AML-193 (cell line): ENCODE measurements around the gene CDK11B.
"Not testable (repeated sequence)": the region's sequence is repeated elsewhere in the genome, so short reads cannot be mapped to it uniquely, and the experiment has no call there.

Experiments used
- DNase-seq, 2 experiments: peaks; one replicate each; lab custom pipeline; 2025; lab: John Stamatoyannopoulos, UW

CDK11B gene

GRCh38 chr1:1658583-1659549, at the start of gene CDK11B:
CDK11B (minus strand) TSS chr1:1659004; CDS start chr1:1657485, 1,519 bp downstream.
- peak; percentile 80 to 81 for DNase-seq

GRCh38 chr1:1707897-1708296, 49.1 kb upstream of the CDK11B start:
- not testable (repeated sequence) for DNase-seq

- not testable (repeated sequence) for DNase-seq
Observed at GRCh38 chr1:1707241-1707640, 48.4 kb upstream of the CDK11B start.

- DNase-seq, result not testable (repeated sequence)
Observed at GRCh38 chr1:1705623-1706022, 46.8 kb upstream of the CDK11B start.

- DNase-seq, result not testable (repeated sequence)
Observed at GRCh38 chr1:1704284-1704957, 45.6 kb upstream of the CDK11B start.

- DNase-seq, result no peak
Observed at GRCh38 chr1:1703796-1704195, 45.0 kb upstream of the CDK11B start.

GRCh38 chr1:1702506-1702905, 43.7 kb upstream of the CDK11B start:
- not testable (repeated sequence) for DNase-seq

- not testable (repeated sequence) for DNase-seq
Observed at GRCh38 chr1:1700557-1700956, 41.8 kb upstream of the CDK11B start.

- not testable (repeated sequence) for DNase-seq
Observed at GRCh38 chr1:1700067-1700466, 41.3 kb upstream of the CDK11B start.

- not testable (repeated sequence) for DNase-seq
Observed at GRCh38 chr1:1699061-1699460, 40.3 kb upstream of the CDK11B start.

- DNase-seq, result not testable (repeated sequence)
Observed at GRCh38 chr1:1697358-1698183, 38.8 kb upstream of the CDK11B start.

GRCh38 chr1:1696431-1697357, 37.9 kb upstream of the CDK11B start:
- not testable (repeated sequence) for DNase-seq

- DNase-seq, result peak; percentile 77 to 78
Observed at GRCh38 chr1:1692714-1693647, 34.2 kb upstream of the CDK11B start, which contains the start of gene SLC35E2B. SLC35E2B (minus strand) TSS chr1:1692795; CDS start chr1:1676699, 16,096 bp downstream.

- peak; percentile 47 to 64 for DNase-seq
Observed at GRCh38 chr1:1692324-1692713, 33.5 kb upstream of the CDK11B start.

GRCh38 chr1:1691443-1691842, 32.6 kb upstream of the CDK11B start:
- DNase-seq, result not testable (repeated sequence)

GRCh38 chr1:1689526-1689925, 30.7 kb upstream of the CDK11B start:
- DNase-seq, result not testable (repeated sequence)

- DNase-seq, result no peak
Observed at GRCh38 chr1:1687846-1688245, 29.0 kb upstream of the CDK11B start.

GRCh38 chr1:1684031-1684681, 25.4 kb upstream of the CDK11B start:
- no peak for DNase-seq
